HEK293 (cell line): ENCODE measurements around the gene TEAD1.

Experiments
- CTCF ChIA-PET: fragments of 350-600 bp; formaldehyde crosslinking; extraction: SDS; loops from one replicate; lab custom pipeline; 2021; ENCODE audit warnings: antibody characterized with exemption; lab: Yijun Ruan, JAX
- POLR2A ChIA-PET: fragments of 300-600 bp; formaldehyde crosslinking; extraction: SDS; loops from one replicate; lab custom pipeline; 2020; ENCODE audit warnings: antibody characterized with exemption, inconsistent platforms; lab: Yijun Ruan, JAX
- H3K27ac ChIP-seq: fragments of 200-500 bp; sonication (Bioruptor generic); 2 replicates; pipeline ENCODE4 v1.5.1; 2014; ENCODE audit warnings: low read depth, low read length, control low read depth, inconsistent platforms; ENCODE audit errors: extremely low read depth
- H3K36me3 ChIP-seq, 2 experiments: fragments of 200-500 bp in 1 of 2; sonication (Bioruptor generic) in 1 of 2; 1 replicate in 1 of 2; 2 replicates in 1 of 2; pipeline ENCODE4 v1.5.1; 2014 to 2017; ENCODE audit warnings: inconsistent platforms in 2 of 2, low read length in 2 of 2; ENCODE audit not compliant: control insufficient read depth in 2 of 2, insufficient read depth in 1 of 2
- H3K4me1 ChIP-seq: fragments of 200-500 bp; sonication (Bioruptor generic); 2 replicates; pipeline ENCODE4 v1.5.1; 2014; ENCODE audit warnings: mild to moderate bottlenecking, low read length, inconsistent platforms; ENCODE audit not compliant: control insufficient read depth, insufficient read depth
- H3K4me3 ChIP-seq: 2 replicates; pipeline ENCODE4 v1.5.1; 2011; ENCODE audit warnings: low read depth, mild to moderate bottlenecking, control low read depth, low read length, moderate library complexity
- H3K9me3 ChIP-seq: fragments of 200-500 bp; sonication (Bioruptor generic); 2 replicates; pipeline ENCODE4 v1.5.1; 2014; ENCODE audit warnings: low read depth, low read length, inconsistent platforms; ENCODE audit not compliant: control insufficient read depth, insufficient read depth
- GLI2 ChIP-seq: fragments of 450-650 bp; formaldehyde crosslinking; IDR thresholded peaks from 2 replicates; pipeline ENCODE4; 2017; ENCODE audit warnings: missing biosample characterization, missing genetic modification characterization, low read depth, borderline replicate concordance
- HOXA7 ChIP-seq: sonication (generic); formaldehyde crosslinking; IDR thresholded peaks from 2 replicates; pipeline ENCODE4 v1.8.1; 2022; ENCODE audit warnings: missing genetic modification reagents, borderline replicate concordance
- HOXD13 ChIP-seq: sonication (generic); formaldehyde crosslinking; IDR thresholded peaks from 2 replicates; pipeline ENCODE4 v1.8.0; 2022; ENCODE audit warnings: missing genetic modification reagents, borderline replicate concordance
- KLF10 ChIP-seq: fragments of 450-650 bp; IDR thresholded peaks from 2 replicates; pipeline ENCODE4 v1.5.1; 2018; ENCODE audit warnings: missing biosample characterization, mild to moderate bottlenecking, missing genetic modification characterization
- OSR2 ChIP-seq: fragments of 450-650 bp; formaldehyde crosslinking; IDR thresholded peaks from 2 replicates; pipeline ENCODE4 v1.5.1; 2016; ENCODE audit warnings: missing biosample characterization, missing genetic modification characterization
- TRIM28 ChIP-seq: IDR thresholded peaks from 2 replicates; pipeline ENCODE4 v1.6.1; 2011; ENCODE audit warnings: low read length, control low read depth, borderline replicate concordance
- ZEB2 ChIP-seq: fragments of 450-650 bp; formaldehyde crosslinking; IDR thresholded peaks from 2 replicates; pipeline ENCODE4 v1.5.1; 2016; ENCODE audit warnings: missing biosample characterization, missing genetic modification characterization
- ZFP3 ChIP-seq: fragments of 450-650 bp; formaldehyde crosslinking; IDR thresholded peaks from 2 replicates; pipeline ENCODE4 v1.5.1; 2016; ENCODE audit warnings: low read depth, missing biosample characterization, missing genetic modification characterization
- ZNF155 ChIP-seq: fragments of 450-650 bp; formaldehyde crosslinking; IDR thresholded peaks from 2 replicates; pipeline ENCODE4 v1.5.1; 2016; ENCODE audit warnings: missing biosample characterization, missing genetic modification characterization
- ZNF221 ChIP-seq: fragments of 450-650 bp; formaldehyde crosslinking; IDR thresholded peaks from 2 replicates; pipeline ENCODE4 v1.5.1; 2017; ENCODE audit warnings: missing biosample characterization, missing genetic modification characterization, borderline replicate concordance
- ZNF23 ChIP-seq: fragments of 450-650 bp; formaldehyde crosslinking; IDR thresholded peaks from 2 replicates; pipeline ENCODE4 v1.5.1; 2016; ENCODE audit warnings: missing biosample characterization, missing genetic modification characterization, borderline replicate concordance
- ZNF239 ChIP-seq: fragments of 450-650 bp; formaldehyde crosslinking; IDR thresholded peaks from 2 replicates; pipeline ENCODE4 v1.5.1; 2016; ENCODE audit warnings: missing biosample characterization, missing genetic modification characterization
- ZNF266 ChIP-seq: fragments of 450-650 bp; formaldehyde crosslinking; IDR thresholded peaks from 2 replicates; pipeline ENCODE4 v1.5.1; 2016; ENCODE audit warnings: missing biosample characterization, missing genetic modification characterization, low read depth
- ZNF514 ChIP-seq: fragments of 450-650 bp; formaldehyde crosslinking; IDR thresholded peaks from 2 replicates; pipeline ENCODE4 v1.5.1; 2016; ENCODE audit warnings: missing biosample characterization, missing genetic modification characterization
- ZNF544 ChIP-seq: fragments of 450-650 bp; formaldehyde crosslinking; IDR thresholded peaks from 2 replicates; pipeline ENCODE4 v1.5.0; 2017; ENCODE audit warnings: missing biosample characterization, missing genetic modification characterization
- TF ChIP-seq, protein P1 (sequence below): fragments of 450-650 bp; formaldehyde crosslinking; IDR thresholded peaks from 2 replicates; pipeline ENCODE4 v1.5.1; 2016; ENCODE audit warnings: missing biosample characterization, missing genetic modification characterization
- TF ChIP-seq, protein P2 (sequence below): IDR thresholded peaks from 2 replicates; pipeline ENCODE4 v1.6.1; 2011; ENCODE audit warnings: mild to moderate bottlenecking, low read depth, low read length, borderline replicate concordance
- TF ChIP-seq, protein P3 (sequence below): fragments of 450-650 bp; formaldehyde crosslinking; IDR thresholded peaks from 2 replicates; pipeline ENCODE4 v1.5.1; 2017; ENCODE audit warnings: missing biosample characterization, missing genetic modification characterization
- TF ChIP-seq, protein P4 (sequence below): fragments of 450-650 bp; formaldehyde crosslinking; IDR thresholded peaks from 2 replicates; pipeline ENCODE4 v1.5.1; 2017; ENCODE audit warnings: missing biosample characterization, missing genetic modification characterization

The TEAD1 gene

DNA sequence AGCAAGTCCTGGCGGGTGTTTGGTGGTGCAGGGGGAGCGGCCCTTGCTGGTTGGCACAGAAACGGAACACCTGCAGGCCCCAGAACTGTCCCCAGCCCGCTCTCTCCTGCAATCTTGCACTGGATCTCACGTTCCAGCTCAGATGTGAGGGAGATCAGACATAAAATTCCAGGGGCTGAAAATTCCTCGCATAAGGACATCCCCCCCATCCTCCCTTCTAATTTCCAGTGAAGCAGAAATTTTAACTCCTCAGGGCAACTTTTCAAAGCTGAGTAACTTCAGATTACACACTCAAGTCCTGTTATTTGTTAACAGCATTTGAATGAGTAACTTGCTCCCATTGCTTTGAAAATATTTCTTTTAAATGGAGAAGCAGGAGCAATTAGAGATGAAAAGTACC lies 294.6 kb downstream of the TEAD1 start:
- H3K36me3 ChIP-seq: no peaks in the 10 kb centered on the region
- CTCF ChIA-PET: no interaction called here
- H3K27ac ChIP-seq: no peak overlapping the region
- H3K4me1 ChIP-seq: no peaks in the 10 kb centered on the region
- H3K9me3 ChIP-seq: no peaks in the 10 kb centered on the region
- no peak for TF ChIP-seq ZFP3 (tag by site-specific recombination)
- no peak for TF ChIP-seq HOXD13 (CRISPR knock-in tag)
- no peak for TF ChIP-seq ZNF239
- no peak for TF ChIP-seq TRIM28
- TF ChIP-seq, protein P1, sequence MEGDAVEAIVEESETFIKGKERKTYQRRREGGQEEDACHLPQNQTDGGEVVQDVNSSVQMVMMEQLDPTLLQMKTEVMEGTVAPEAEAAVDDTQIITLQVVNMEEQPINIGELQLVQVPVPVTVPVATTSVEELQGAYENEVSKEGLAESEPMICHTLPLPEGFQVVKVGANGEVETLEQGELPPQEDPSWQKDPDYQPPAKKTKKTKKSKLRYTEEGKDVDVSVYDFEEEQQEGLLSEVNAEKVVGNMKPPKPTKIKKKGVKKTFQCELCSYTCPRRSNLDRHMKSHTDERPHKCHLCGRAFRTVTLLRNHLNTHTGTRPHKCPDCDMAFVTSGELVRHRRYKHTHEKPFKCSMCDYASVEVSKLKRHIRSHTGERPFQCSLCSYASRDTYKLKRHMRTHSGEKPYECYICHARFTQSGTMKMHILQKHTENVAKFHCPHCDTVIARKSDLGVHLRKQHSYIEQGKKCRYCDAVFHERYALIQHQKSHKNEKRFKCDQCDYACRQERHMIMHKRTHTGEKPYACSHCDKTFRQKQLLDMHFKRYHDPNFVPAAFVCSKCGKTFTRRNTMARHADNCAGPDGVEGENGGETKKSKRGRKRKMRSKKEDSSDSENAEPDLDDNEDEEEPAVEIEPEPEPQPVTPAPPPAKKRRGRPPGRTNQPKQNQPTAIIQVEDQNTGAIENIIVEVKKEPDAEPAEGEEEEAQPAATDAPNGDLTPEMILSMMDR (tag by site-specific recombination): no peak
- TF ChIP-seq, protein P2, sequence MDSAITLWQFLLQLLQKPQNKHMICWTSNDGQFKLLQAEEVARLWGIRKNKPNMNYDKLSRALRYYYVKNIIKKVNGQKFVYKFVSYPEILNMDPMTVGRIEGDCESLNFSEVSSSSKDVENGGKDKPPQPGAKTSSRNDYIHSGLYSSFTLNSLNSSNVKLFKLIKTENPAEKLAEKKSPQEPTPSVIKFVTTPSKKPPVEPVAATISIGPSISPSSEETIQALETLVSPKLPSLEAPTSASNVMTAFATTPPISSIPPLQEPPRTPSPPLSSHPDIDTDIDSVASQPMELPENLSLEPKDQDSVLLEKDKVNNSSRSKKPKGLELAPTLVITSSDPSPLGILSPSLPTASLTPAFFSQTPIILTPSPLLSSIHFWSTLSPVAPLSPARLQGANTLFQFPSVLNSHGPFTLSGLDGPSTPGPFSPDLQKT: no peak
- TF ChIP-seq GLI2 (tag by site-specific recombination): no peak
- TF ChIP-seq, protein P3, sequence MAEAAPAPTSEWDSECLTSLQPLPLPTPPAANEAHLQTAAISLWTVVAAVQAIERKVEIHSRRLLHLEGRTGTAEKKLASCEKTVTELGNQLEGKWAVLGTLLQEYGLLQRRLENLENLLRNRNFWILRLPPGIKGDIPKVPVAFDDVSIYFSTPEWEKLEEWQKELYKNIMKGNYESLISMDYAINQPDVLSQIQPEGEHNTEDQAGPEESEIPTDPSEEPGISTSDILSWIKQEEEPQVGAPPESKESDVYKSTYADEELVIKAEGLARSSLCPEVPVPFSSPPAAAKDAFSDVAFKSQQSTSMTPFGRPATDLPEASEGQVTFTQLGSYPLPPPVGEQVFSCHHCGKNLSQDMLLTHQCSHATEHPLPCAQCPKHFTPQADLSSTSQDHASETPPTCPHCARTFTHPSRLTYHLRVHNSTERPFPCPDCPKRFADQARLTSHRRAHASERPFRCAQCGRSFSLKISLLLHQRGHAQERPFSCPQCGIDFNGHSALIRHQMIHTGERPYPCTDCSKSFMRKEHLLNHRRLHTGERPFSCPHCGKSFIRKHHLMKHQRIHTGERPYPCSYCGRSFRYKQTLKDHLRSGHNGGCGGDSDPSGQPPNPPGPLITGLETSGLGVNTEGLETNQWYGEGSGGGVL (tag by site-specific recombination): no peak
- no peak for TF ChIP-seq ZNF221 (tag by site-specific recombination)
- no peak for TF ChIP-seq ZNF155 (tag by site-specific recombination)
- no peak for TF ChIP-seq KLF10
- no peak for TF ChIP-seq ZNF23 (tag by site-specific recombination)
- TF ChIP-seq OSR2: no peak
- TF ChIP-seq ZNF544 (tag by site-specific recombination): no peak
- no peak for TF ChIP-seq HOXA7
- no peak for TF ChIP-seq ZNF514 (tag by site-specific recombination)
- TF ChIP-seq ZEB2 (tag by site-specific recombination): no peak
- TF ChIP-seq ZNF266 (tag by site-specific recombination): no peak
- POLR2A ChIA-PET: no interaction called here
- H3K4me3 ChIP-seq: no peak overlapping the region

DNA sequence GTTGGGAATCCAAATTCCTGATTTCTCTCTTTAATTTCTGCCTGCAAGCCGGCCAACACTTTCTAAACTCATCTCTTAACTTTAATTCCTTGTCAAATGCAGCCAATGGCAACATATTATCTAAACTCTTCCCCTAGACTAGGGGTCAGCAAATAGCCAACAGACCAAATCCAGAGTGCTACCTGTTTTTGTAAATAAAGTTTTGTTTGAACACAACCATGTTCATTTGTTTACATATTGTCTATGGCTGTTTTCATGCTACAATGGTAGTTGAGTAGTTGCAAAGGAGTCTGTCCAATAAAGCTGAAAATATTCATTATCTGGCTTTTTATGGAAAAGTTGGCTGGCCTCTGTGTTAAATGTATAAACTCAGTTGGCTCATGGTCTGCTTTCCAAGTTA lies 297.7 kb downstream of the TEAD1 start:
- no peaks in the 10 kb centered on the region for H3K36me3 ChIP-seq
- no peaks in the 10 kb centered on the region for H3K9me3 ChIP-seq
- TF ChIP-seq, protein P4, sequence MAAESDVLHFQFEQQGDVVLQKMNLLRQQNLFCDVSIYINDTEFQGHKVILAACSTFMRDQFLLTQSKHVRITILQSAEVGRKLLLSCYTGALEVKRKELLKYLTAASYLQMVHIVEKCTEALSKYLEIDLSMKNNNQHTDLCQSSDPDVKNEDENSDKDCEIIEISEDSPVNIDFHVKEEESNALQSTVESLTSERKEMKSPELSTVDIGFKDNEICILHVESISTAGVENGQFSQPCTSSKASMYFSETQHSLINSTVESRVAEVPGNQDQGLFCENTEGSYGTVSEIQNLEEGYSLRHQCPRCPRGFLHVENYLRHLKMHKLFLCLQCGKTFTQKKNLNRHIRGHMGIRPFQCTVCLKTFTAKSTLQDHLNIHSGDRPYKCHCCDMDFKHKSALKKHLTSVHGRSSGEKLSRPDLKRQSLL: no peak
- TF ChIP-seq, all 188 proteins: peak for 0
- H3K27ac ChIP-seq: no peak overlapping the region
- ChIA-PET CTCF (interaction anchor here (0.6 to 4.0 kb wide), 3 partner anchors 8 to 640 kb away, joined by 3 to 20 read pairs (median 4); no protein-coding TSS in a partner anchor), POLR2A (no interaction called here)
- no peak overlapping the region for H3K4me3 ChIP-seq
- no peaks in the 10 kb centered on the region for H3K4me1 ChIP-seq
